Fibroblast of lung (primary cell): ENCODE measurements around the gene PFKFB2. TPM values are rescaled to one million over a fixed set of nuclear protein-coding genes. Genes with fewer than 3 reads are reported as not detected.

Experiments
- DNase-seq, 2 donors: peaks; one replicate each; pipeline versions ENCODE4 v3.0.0 to v3.0.0-alpha.2; 2010; ENCODE audit warnings: low read depth in 2 of 2
- H2AFZ ChIP-seq: 2 replicates; pipeline ENCODE4 v1.5.1; 2012; ENCODE audit warnings: low read length, control low read depth, inconsistent platforms
- H3K27ac ChIP-seq: 2 replicates; pipeline ENCODE4 v1.5.1; 2011; ENCODE audit warnings: low read length, control low read depth; ENCODE audit not compliant: insufficient read depth
- H3K27me3 ChIP-seq: 2 replicates; pipeline ENCODE4 v1.5.1; 2011; ENCODE audit warnings: mild to moderate bottlenecking, low read length; ENCODE audit not compliant: control insufficient read depth, insufficient read depth
- H3K36me3 ChIP-seq: 2 replicates; pipeline ENCODE4 v1.5.1; 2011; ENCODE audit warnings: low read length; ENCODE audit not compliant: control insufficient read depth, insufficient read depth
- H3K4me1 ChIP-seq: 2 replicates; pipeline ENCODE4 v1.5.1; 2011; ENCODE audit warnings: low read length; ENCODE audit not compliant: control insufficient read depth, insufficient read depth; ENCODE audit errors: extremely low read depth
- H3K4me2 ChIP-seq: 2 replicates; pipeline ENCODE4 v1.5.1; 2011; ENCODE audit warnings: low read length, control low read depth; ENCODE audit not compliant: insufficient read depth; ENCODE audit errors: extremely low read depth
- H3K4me3 ChIP-seq, 4 experiments: fragments of 200-600 bp in 1 of 4; sonication (generic) in 1 of 4; replicated peaks in 1 of 4; 2 replicates each; pipeline ENCODE4 v1.5.1; 2011 to 2016; ENCODE audit warnings: low read length in 4 of 4, low read depth in 3 of 4, mild to moderate bottlenecking in 3 of 4, control low read depth in 2 of 4, inconsistent platforms in 1 of 4, mixed read lengths in 1 of 4; ENCODE audit not compliant: insufficient read depth in 1 of 4; ENCODE audit errors: control extremely low read depth in 1 of 4
- H3K79me2 ChIP-seq: 2 replicates; pipeline ENCODE4 v1.5.1; 2012; ENCODE audit warnings: mild to moderate bottlenecking, low read length, inconsistent platforms; ENCODE audit not compliant: control insufficient read depth, insufficient read depth
- H3K9ac ChIP-seq: 2 replicates; pipeline ENCODE4 v1.5.1; 2011; ENCODE audit warnings: mild to moderate bottlenecking, low read length, control low read depth; ENCODE audit not compliant: insufficient read depth
- H3K9me3 ChIP-seq: 2 replicates; pipeline ENCODE4 v1.5.1; 2012; ENCODE audit warnings: low read depth, low read length; ENCODE audit not compliant: control insufficient read depth, insufficient read depth
- H4K20me1 ChIP-seq: 2 replicates; pipeline ENCODE4 v1.5.1; 2011; ENCODE audit warnings: low read length; ENCODE audit not compliant: control insufficient read depth, insufficient read depth; ENCODE audit errors: extremely low read depth
- CTCF ChIP-seq, 2 donors: IDR thresholded peaks in 1 of 2; conservative IDR thresholded peaks in 1 of 2; 1 replicate in 1 of 2; 2 replicates in 1 of 2; pipeline ENCODE4 v1.5.1; 2011 to 2012; ENCODE audit warnings: low read length in 2 of 2, control low read depth in 1 of 2, inconsistent platforms in 1 of 2, low read depth in 1 of 2, mild to moderate bottlenecking in 1 of 2
- EZH2 ChIP-seq: IDR thresholded peaks from 2 replicates; pipeline ENCODE4 v1.5.1; 2012; ENCODE audit warnings: low read length, control low read depth, mild to moderate bottlenecking; ENCODE audit errors: missing control alignments
- polyA plus RNA-seq, 2 donors: library from polyadenylated mRNA; depleted of rRNA in 1 of 2; stranded (reverse) in 1 of 2; unstranded in 1 of 2; fragments of >200 nt; gene quantifications; 2 replicates each; pipeline ENCODE4 v1.2.1, GENCODE V29; 2011 to 2012; ENCODE audit warnings: missing spikeins in 1 of 2
- total RNA-seq: library from RNA; depleted of rRNA; stranded (reverse); fragments of >200 nt; gene quantifications from 2 replicates; pipeline ENCODE4 v1.2.1, GENCODE V29; 2014

Gene PFKFB2
- total and polyA plus RNA-seq, 2 donors (not counting 1 experiment from before 2014, with no cell fraction given): 3.2 to 7.6 TPM

GRCh38 chr1:207128336-207128921, 75.4 kb downstream of the PFKFB2 start:
- Histone ChIP-seq H3K36me3 (no peaks in the 10 kb centered on the region), H4K20me1 (no peaks in the 10 kb centered on the region), H3K27ac (no peak overlapping the region), H3K79me2 (no peaks in the 10 kb centered on the region), H3K4me1 (no peaks in the 10 kb centered on the region), H3K4me3 (no peak overlapping the region), H3K4me2 (no peak overlapping the region), H3K9me3 (no peaks in the 10 kb centered on the region), H3K27me3 (no peaks in the 10 kb centered on the region), H3K9ac (no peak overlapping the region), H2AFZ (no peak overlapping the region)
- TF ChIP-seq CTCF (conservative IDR thresholded peaks at IDR 0.05 in 1 of 2, IDR thresholded peaks at IDR 0.05 in 1 of 2; ENCODE audit: low read depth in 1 of 2, low read length in 2 of 2) (no peak), EZH2 (no peak)
- no peak for DNase-seq

- no peaks in the 10 kb centered on the region for H3K36me3 ChIP-seq
- no peaks in the 10 kb centered on the region for H3K4me1 ChIP-seq
- H3K9ac ChIP-seq: no peak overlapping the region
- H3K79me2 ChIP-seq: no peaks in the 10 kb centered on the region
- H3K27me3 ChIP-seq: no peaks in the 10 kb centered on the region
- H3K4me2 ChIP-seq: no peak overlapping the region
- no peak for DNase-seq
- no peaks in the 10 kb centered on the region for H3K9me3 ChIP-seq
- no peaks in the 10 kb centered on the region for H4K20me1 ChIP-seq
- H2AFZ ChIP-seq: no peak overlapping the region
- TF ChIP-seq EZH2 (no peak), CTCF (conservative IDR thresholded peaks at IDR 0.05 in 1 of 2, IDR thresholded peaks at IDR 0.05 in 1 of 2; ENCODE audit: low read depth in 1 of 2, low read length in 2 of 2) (no peak)
- H3K4me3 ChIP-seq: no peak overlapping the region
- no peak overlapping the region for H3K27ac ChIP-seq
Measured at GRCh38 chr1:207129053-207129452, 76.0 kb downstream of the PFKFB2 start.

Other genes with a start within 250 kb of the PFKFB2 start
- gene IL20, start 187.7 kb upstream of the PFKFB2 start, total RNA-seq: not detected in 2 replicates
- not detected in 2 replicates for gene IL20, start 187.7 kb upstream of the PFKFB2 start, polyA plus RNA-seq
- gene IL24, start 155.8 kb upstream of the PFKFB2 start, total RNA-seq: 0.17 TPM in 1 of 2 replicates, not detected in the other
- gene IL24, start 155.8 kb upstream of the PFKFB2 start, polyA plus RNA-seq: 0.54 TPM in 1 of 2 replicates, not detected in the other
- gene FCMR, start 131.3 kb upstream of the PFKFB2 start, total RNA-seq: 0.26 and 0.33 TPM in 2 replicates
- 1.5 and 4.3 TPM in 2 replicates for gene FCMR, start 131.3 kb upstream of the PFKFB2 start, polyA plus RNA-seq
- not detected in 2 replicates for gene PIGR, start 106.8 kb upstream of the PFKFB2 start, total RNA-seq
- gene PIGR, start 106.8 kb upstream of the PFKFB2 start, polyA plus RNA-seq: not detected in 2 replicates
- gene FCAMR, start 82.8 kb upstream of the PFKFB2 start, total RNA-seq: not detected in 2 replicates
- not detected in 2 replicates for gene FCAMR, start 82.8 kb upstream of the PFKFB2 start, polyA plus RNA-seq
- gene C1orf116, start 20.5 kb upstream of the PFKFB2 start, total RNA-seq: not detected in 2 replicates
- 0.01 and 0.06 TPM in 2 replicates for gene C1orf116, start 20.5 kb upstream of the PFKFB2 start, polyA plus RNA-seq
- gene YOD1, start 2.1 kb upstream of the PFKFB2 start, total RNA-seq: 5.6 and 6.2 TPM in 2 replicates
- 2.5 and 3.0 TPM in 2 replicates for gene YOD1, start 2.1 kb upstream of the PFKFB2 start, polyA plus RNA-seq
- gene C4BPB, start 35.6 kb downstream of the PFKFB2 start, total RNA-seq: not detected in 2 replicates
- not detected in 2 replicates for gene C4BPB, start 35.6 kb downstream of the PFKFB2 start, polyA plus RNA-seq
- gene C4BPA, start 51.0 kb downstream of the PFKFB2 start, total RNA-seq: not detected in 2 replicates
- gene C4BPA, start 51.0 kb downstream of the PFKFB2 start, polyA plus RNA-seq: not detected in 2 replicates